ENCODE measurements around the gene NCAM1.

The NCAM1 gene

GRCh38 chr11:113177671-113178070, 216.5 kb downstream of the NCAM1 start:
- no peak for TF ChIP-seq CTCF (IDR thresholded peaks at IDR 0.05; ENCODE audit: low read depth, low read length)
- peaks cover 34% of the 10 kb centered on the region for H3K4me1 ChIP-seq
- no peak for DNase-seq
- H3K36me3 ChIP-seq = no peaks in the 10 kb centered on the region
- no peaks in the 10 kb centered on the region for H3K9me3 ChIP-seq
- H3K4me3 ChIP-seq (ENCODE audit: low read depth, low read length) = no peak overlapping the region
- no peaks in the 10 kb centered on the region for H3K27me3 ChIP-seq

- DNase-seq = no peak
- H3K27me3 ChIP-seq = no peaks in the 10 kb centered on the region
- no peaks in the 10 kb centered on the region for H3K36me3 ChIP-seq
- H3K4me3 ChIP-seq (ENCODE audit: low read depth, low read length) = no peak overlapping the region
- TF ChIP-seq CTCF (IDR thresholded peaks at IDR 0.05; ENCODE audit: low read depth, low read length) = no peak
- H3K4me1 ChIP-seq = peaks cover 29% of the 10 kb centered on the region
- H3K9me3 ChIP-seq = no peaks in the 10 kb centered on the region
These were observed 217.3 kb downstream of the NCAM1 start for GRCh38 chr11:113178381-113179070.

- Histone ChIP-seq H3K4me1 (peaks cover 25% of the 10 kb centered on the region), H3K27me3 (no peaks in the 10 kb centered on the region)
These were observed 218.0 kb downstream of the NCAM1 start for GRCh38 chr11:113179181-113179704.

GRCh38 chr11:113181094-113181493, 219.9 kb downstream of the NCAM1 start:
- Histone ChIP-seq H3K4me3 (ENCODE audit: low read depth, low read length) (no peak overlapping the region), H3K4me1 (peaks cover 21% of the 10 kb centered on the region), H3K9me3 (no peaks in the 10 kb centered on the region), H3K36me3 (no peaks in the 10 kb centered on the region), H3K27me3 (no peaks in the 10 kb centered on the region)
- no peak for DNase-seq
- TF ChIP-seq CTCF (IDR thresholded peaks at IDR 0.05; ENCODE audit: low read depth, low read length) = no peak

More at GRCh38 chr11:113179181-113179704, 218.0 kb downstream of the NCAM1 start:
- Histone ChIP-seq H3K4me3 (ENCODE audit: low read depth, low read length) (no peak overlapping the region), H3K36me3 (no peaks in the 10 kb centered on the region), H3K9me3 (no peaks in the 10 kb centered on the region)
- DNase-seq = no peak
- no peak for TF ChIP-seq CTCF (IDR thresholded peaks at IDR 0.05; ENCODE audit: low read depth, low read length)

- Histone ChIP-seq H3K27me3 (no peaks in the 10 kb centered on the region), H3K4me3 (ENCODE audit: low read depth, low read length) (no peak overlapping the region), H3K9me3 (no peaks in the 10 kb centered on the region), H3K4me1 (peaks cover 11% of the 10 kb centered on the region), H3K36me3 (no peaks in the 10 kb centered on the region)
- TF ChIP-seq CTCF (IDR thresholded peaks at IDR 0.05; ENCODE audit: low read depth, low read length) = no peak
- DNase-seq = no peak
These were observed 221.1 kb downstream of the NCAM1 start for GRCh38 chr11:113182288-113182687.

- DNase-seq = no peak
- peaks cover 2% of the 10 kb centered on the region for H3K4me1 ChIP-seq
These were observed 223.3 kb downstream of the NCAM1 start for GRCh38 chr11:113184498-113184897.

More at GRCh38 chr11:113184498-113184897, 223.3 kb downstream of the NCAM1 start:
- no peak for TF ChIP-seq CTCF (IDR thresholded peaks at IDR 0.05; ENCODE audit: low read depth, low read length)
- Histone ChIP-seq H3K36me3 (no peaks in the 10 kb centered on the region), H3K27me3 (no peaks in the 10 kb centered on the region), H3K4me3 (ENCODE audit: low read depth, low read length) (no peak overlapping the region), H3K9me3 (no peaks in the 10 kb centered on the region)

Measured in BE2C (cell line).